ENCODE results near the gene FBXO46. TPM values are rescaled to one million over a fixed set of nuclear protein-coding genes. Genes with fewer than 3 reads are reported as not detected.

The FBXO46 gene
- 13.0 TPM for total RNA-seq (ENCODE audit: insufficient read depth, low replicate concordance)

DNA sequence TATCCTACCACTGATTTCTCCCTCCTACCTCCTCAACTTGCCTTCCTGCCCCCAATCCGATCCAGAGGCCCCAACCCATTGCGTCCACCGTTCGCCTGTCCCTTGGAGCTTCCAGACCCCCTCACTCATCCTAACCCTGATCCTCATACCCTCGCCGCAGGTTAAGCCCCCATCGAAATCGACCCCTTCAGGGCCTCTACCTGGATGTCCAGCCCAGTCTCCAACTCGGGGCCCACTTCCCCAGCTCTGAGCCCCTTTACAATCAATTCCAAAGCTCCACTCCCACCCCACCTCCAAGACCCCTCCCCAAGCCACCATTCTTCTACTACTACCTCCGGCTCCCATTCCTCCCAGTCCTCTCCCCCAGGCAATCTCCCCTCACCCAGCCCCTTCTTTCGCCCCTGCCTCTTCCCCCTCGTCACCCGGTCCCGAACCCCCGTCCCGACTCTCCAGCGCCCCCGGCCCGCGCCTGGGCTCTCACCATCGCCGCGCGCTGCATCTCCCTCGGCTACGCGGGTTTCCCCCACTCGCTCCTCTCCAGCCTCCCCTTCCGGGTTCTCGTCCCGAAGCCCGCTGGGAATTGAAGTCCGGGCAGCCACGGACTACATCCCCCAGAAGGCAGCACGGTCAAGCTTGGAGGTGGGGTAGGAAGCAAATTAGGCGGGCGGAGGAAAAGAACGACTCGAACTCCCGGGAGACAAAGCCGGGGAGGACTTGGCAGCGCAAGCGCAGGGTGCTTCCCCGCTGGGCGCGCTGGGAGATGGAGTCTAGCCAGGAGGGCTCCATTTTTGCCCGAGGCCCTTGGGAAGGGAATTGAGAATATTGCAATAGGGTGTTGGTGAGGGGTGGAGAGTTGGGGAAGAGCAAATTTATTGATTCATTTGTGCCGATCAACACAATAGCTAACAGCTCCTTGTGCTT lies at the start of gene FBXO46:
TSS of gene FBXO46 (minus strand) at position 529 of the 921 bp plus-strand sequence. CDS start 17,401 bp downstream, outside the sequence.
- DNase-seq (ENCODE audit: low spot score) = peak; percentile 99

DNA sequence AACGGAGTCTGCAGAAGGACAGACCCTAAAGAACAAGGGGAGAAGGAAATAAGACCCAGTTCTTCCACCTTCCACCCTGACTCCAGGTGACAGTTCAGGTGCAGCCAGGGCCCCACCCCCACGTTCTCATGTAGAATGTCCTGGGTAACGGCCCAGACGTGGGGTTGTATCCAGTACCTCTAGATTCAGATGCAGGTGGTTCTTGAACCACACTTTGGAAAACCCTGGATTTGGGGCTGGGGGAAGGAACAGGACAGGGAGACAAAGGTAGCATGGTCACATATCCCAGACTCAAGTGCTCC lies 49.4 kb upstream of the FBXO46 start:
- no peak for DNase-seq (ENCODE audit: low spot score)

GRCh38 chr19:45779231-45780145 lies 48.8 kb upstream of the FBXO46 start:
- DNase-seq (ENCODE audit: low spot score) = peak; percentile 58

DNA sequence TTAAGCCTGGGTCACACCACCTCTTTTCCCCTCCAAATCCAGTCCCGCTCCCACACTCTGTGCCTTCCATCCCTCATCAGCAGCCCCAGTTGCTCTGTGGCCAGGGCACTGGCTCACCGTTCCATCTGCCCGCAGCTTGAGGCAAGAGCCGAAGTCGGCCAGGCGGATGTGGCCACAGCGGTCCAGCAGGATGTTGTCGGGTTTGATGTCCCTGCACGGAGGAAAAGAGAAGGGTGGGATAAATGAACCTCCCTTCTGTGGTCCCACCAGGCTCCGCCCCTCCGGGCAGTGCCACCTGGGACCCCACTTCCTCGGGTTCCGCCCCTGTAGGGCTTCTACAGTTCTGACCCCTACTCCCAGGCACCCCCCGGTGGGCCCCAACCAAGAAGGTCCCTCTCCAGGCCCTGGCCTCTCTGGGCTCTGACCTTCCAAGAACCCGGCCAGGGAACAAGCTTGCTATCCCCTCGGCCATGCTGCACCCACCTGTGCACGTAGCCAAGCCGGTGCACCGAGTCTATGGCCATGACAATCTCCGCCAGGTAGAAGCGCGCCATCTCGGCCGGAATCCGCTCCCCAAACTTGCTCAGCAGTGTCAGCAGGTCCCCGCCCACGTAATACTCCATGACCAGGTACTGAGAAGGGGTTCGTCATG lies 47.4 kb upstream of the FBXO46 start:
- DNase-seq (ENCODE audit: low spot score) = no peak

DNA sequence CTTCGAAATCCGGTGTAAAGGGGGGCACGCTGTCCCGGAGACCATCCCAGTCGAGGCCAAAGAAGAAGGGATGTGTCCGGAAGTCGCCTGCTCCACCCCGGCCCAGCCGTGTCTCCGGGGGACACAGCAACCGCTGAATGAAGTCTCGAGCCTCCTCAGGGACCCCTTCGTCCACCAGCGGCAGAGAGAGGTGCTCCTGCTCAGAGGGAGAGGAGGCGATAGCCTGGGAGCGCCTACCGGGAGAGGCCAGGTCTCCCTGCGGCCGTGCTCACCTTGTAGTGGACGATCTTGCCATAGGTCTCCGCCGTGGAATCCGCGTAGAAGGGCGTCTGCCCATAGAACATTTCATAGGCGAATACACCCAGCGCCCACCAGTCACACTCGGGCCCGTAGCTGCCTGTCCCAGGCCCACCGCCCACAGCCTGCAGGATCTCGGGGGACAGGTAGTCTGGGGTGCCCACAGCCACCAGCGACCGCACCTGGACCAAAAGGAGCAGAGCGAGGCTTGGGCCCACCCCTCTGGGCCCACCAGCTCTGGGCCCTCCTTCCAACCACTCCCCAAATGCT lies 46.8 kb upstream of the FBXO46 start:
- DNase-seq (ENCODE audit: low spot score) = no peak

- no peak for DNase-seq (ENCODE audit: low spot score)
These were observed 44.1 kb upstream of the FBXO46 start for GRCh38 chr19:45774765-45775164.

- DNase-seq (ENCODE audit: low spot score) = no peak
These were observed 42.7 kb upstream of the FBXO46 start for GRCh38 chr19:45773384-45773783.

DNA sequence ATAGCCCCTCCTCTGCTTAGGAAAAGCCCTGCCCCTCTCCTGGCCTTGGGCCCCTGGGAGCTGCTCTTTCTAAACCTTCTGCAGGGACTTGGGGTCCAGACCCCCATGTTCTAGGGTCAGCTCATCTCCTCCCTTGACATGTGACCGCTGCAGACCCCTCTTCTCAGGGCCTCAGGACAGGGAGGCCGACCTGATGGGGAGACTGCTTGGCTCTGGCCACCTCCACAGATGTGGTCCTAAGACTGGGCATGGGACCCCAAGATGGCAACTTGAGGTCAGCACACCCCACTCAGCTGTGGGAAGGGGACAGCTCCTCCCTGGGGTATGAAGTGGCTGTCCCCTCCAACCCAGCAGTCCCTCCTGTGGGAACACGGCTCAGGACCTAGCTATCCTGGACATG lies 42.2 kb upstream of the FBXO46 start:
- no peak for DNase-seq (ENCODE audit: low spot score)

DNA sequence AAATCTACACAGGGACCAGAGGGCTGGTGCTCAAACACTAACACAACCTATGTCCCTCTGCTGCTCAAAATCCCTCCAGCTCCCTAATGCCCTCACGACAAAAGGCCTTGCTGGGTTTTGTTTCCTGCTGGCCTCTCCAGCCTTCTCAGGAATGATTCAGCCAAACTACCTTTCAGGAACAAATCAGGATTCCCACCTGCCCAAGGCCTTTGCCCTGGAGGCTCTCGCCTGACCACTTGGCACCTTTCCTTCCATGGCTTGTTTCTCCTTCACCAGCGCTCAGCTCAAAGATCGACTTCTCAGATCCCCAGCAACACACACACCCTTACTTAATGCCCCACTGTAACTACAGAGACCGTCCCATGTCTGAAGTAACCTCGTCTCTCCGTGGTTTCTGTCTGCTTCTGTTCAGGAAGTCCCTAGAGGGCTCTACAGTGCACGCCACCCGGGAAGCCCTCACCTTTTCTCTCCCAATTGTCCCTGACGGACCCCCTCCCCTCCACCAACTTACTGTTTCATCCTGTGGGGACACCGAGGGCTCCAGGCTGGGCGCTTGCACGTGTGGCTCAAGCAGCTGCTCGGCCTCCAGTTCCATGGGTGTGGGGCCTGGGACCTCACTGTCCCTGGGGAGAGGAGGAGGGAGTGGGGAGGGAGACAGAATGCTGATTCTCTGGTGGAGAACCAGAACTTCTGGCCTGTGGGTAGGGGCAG lies 41.6 kb upstream of the FBXO46 start:
- DNase-seq (ENCODE audit: low spot score) = no peak

- DNase-seq (ENCODE audit: low spot score) = no peak
These were observed 40.7 kb upstream of the FBXO46 start for GRCh38 chr19:45771311-45771933.

GRCh38 chr19:45770192-45771101 lies 39.8 kb upstream of the FBXO46 start:
- peak; percentile 99 for DNase-seq (ENCODE audit: low spot score)

GRCh38 chr19:45769821-45770191 lies 39.1 kb upstream of the FBXO46 start:
- DNase-seq (ENCODE audit: low spot score) = peak; percentile 72

GRCh38 chr19:45768984-45769782 lies 38.5 kb upstream of the FBXO46 start, which contains the start of gene SIX5:
SIX5 (minus strand) TSS chr19:45769252; CDS start chr19:45768844, 408 bp downstream.
- peak; percentile 99 for DNase-seq (ENCODE audit: low spot score)

DNA sequence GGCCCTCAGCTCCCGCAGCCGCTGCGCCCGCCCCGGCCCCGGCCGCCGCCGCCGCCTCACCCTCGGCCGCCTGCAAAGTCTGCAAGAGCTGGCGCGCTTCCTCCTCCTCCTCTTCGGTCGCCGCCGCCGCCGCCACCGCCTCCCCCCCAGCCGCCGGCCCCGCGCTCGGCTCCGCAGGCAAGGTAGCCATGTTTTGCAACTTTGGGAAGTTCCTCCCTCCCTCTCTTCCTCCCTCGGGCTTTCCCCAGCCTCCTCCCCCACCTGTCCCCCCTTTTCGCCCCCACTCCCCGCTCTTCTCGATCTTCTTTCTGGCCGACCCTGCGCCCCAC lies 37.9 kb upstream of the FBXO46 start:
- DNase-seq (ENCODE audit: low spot score) = no peak

GRCh38 chr19:45767881-45768654 lies 37.4 kb upstream of the FBXO46 start:
- peak; percentile 69 for DNase-seq (ENCODE audit: low spot score)

- DNase-seq (ENCODE audit: low spot score) = peak; percentile 93
These were observed 36.7 kb upstream of the FBXO46 start for GRCh38 chr19:45767410-45767880.

DNA sequence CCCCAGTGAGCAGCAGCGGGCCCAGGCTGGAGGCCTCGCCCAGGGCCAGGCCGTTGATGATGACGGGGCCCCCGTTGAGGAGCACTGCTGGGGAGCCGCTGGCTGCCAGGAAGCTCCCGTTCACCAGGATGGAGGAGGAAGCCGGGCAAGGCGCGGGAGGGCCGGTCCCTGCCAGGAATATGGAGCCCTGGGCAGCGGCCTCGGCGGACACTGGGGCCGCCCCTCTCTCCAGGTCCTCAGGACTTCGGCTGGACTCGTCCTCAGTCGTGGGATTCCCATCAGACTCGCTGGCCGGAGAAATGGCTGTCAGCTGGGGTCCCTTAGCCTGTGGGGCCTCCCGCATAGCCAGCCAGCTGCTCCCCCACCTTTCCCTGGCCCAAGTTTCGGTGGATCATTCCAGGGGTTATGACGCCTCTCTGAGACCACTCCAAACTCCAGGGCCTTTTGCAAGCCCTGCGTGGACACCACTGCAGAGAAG lies 36.2 kb upstream of the FBXO46 start:
- DNase-seq (ENCODE audit: low spot score) = no peak
